T-helper 1 cell (primary cell): ENCODE data around the gene VGF.
"Not testable (repeated sequence)": the region's sequence is repeated elsewhere in the genome, so short reads cannot be mapped to it uniquely, and the experiment has no call there.

Source experiments
- DNase-seq, 5 donors: peaks; one replicate each; pipeline ENCODE4 v3.0.0-alpha.2; 2012 to 2020
- total RNA-seq, 4 donors: gene quantifications; one replicate each; lab custom pipeline; 2026; lab: John Stamatoyannopoulos, UW

VGF gene
- 0 reads per million in 4 donors for total RNA-seq

- peak; percentile 83 to 94 (median 89) for DNase-seq
Observed at GRCh38 chr7:101165075-101165957, at the start of gene VGF. VGF (minus strand) TSS chr7:101165569; CDS start chr7:101164843, 726 bp downstream.

- no peak for DNase-seq
Observed at GRCh38 chr7:101212014-101212413, 46.6 kb upstream of the VGF start.

GRCh38 chr7:101211501-101211900, 46.1 kb upstream of the VGF start:
- no peak for DNase-seq

- DNase-seq, result no peak
Observed at GRCh38 chr7:101210143-101210542, 44.8 kb upstream of the VGF start.

GRCh38 chr7:101208794-101209193, 43.4 kb upstream of the VGF start:
- DNase-seq, result no peak

- no peak for DNase-seq
Observed at GRCh38 chr7:101207459-101207858, 42.1 kb upstream of the VGF start.

GRCh38 chr7:101206665-101207042, 41.3 kb upstream of the VGF start:
- DNase-seq, result no peak

GRCh38 chr7:101205901-101206664, 40.7 kb upstream of the VGF start:
- no peak for DNase-seq

- peak in 2 of 5 donors; percentile 16 to 21 for DNase-seq
Observed at GRCh38 chr7:101203740-101204738, 38.7 kb upstream of the VGF start.

GRCh38 chr7:101202603-101202918, 37.2 kb upstream of the VGF start:
- no peak for DNase-seq

GRCh38 chr7:101201695-101202602, 36.6 kb upstream of the VGF start:
- DNase-seq, result no peak

- DNase-seq, result no peak
Observed at GRCh38 chr7:101200862-101201599, 35.7 kb upstream of the VGF start, which contains the start of gene MOGAT3. MOGAT3 (minus strand) TSS chr7:101201036; CDS start chr7:101200854, 182 bp downstream.

- DNase-seq, result no peak
Observed at GRCh38 chr7:101200504-101200861, 35.1 kb upstream of the VGF start.

- not testable (repeated sequence) for DNase-seq
Observed at GRCh38 chr7:101199522-101199921, 34.2 kb upstream of the VGF start.

- no peak for DNase-seq
Observed at GRCh38 chr7:101198476-101198875, 33.1 kb upstream of the VGF start.

GRCh38 chr7:101197991-101198390, 32.6 kb upstream of the VGF start:
- DNase-seq, result no peak

GRCh38 chr7:101195884-101196283, 30.5 kb upstream of the VGF start:
- no peak for DNase-seq

GRCh38 chr7:101189109-101189508, 23.7 kb upstream of the VGF start:
- DNase-seq, result no peak

- DNase-seq, result no peak
Observed at GRCh38 chr7:101186844-101187428, 21.6 kb upstream of the VGF start.

GRCh38 chr7:101186194-101186593, 20.8 kb upstream of the VGF start:
- no peak for DNase-seq
